ENCODE measurements around the gene TRH. TPM values are rescaled to one million over a fixed set of nuclear protein-coding genes. Genes with fewer than 3 reads are reported as not detected.

Gene TRH
- total RNA-seq, 2 experiments from 2014 or later: not detected

DNA sequence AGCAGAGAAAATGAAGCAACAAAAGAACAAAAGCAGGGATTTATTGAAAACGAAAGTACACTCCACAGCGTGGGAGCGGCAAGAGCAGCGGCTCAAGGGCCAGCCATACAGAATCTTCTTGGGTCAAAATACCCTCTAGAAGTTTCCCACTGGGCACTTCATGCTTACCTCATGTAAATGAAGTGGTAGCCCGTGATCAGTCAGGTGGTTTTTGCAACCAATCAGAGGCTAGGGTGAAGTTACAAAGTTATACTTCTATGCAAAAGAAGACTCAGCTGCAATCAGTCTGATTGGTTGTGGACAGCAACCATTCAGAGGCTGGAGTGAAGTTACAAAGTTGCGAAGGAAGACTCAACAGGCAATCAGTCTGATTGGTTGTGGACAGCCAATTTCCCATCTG lies 37.8 kb upstream of the TRH start:
- H3K27ac Mint-ChIP-seq: no peak overlapping the region
- POLR2A ChIA-PET: no interaction called here
- ATAC-seq: peak; percentile 49
- CTCF ChIA-PET: interaction anchor here (0.9 kb wide), 1 partner anchor 108 kb away, joined by 4 read pairs; no protein-coding TSS in a partner anchor
- peak; percentile 35 for DNase-seq
- TF ChIP-seq, protein P1, sequence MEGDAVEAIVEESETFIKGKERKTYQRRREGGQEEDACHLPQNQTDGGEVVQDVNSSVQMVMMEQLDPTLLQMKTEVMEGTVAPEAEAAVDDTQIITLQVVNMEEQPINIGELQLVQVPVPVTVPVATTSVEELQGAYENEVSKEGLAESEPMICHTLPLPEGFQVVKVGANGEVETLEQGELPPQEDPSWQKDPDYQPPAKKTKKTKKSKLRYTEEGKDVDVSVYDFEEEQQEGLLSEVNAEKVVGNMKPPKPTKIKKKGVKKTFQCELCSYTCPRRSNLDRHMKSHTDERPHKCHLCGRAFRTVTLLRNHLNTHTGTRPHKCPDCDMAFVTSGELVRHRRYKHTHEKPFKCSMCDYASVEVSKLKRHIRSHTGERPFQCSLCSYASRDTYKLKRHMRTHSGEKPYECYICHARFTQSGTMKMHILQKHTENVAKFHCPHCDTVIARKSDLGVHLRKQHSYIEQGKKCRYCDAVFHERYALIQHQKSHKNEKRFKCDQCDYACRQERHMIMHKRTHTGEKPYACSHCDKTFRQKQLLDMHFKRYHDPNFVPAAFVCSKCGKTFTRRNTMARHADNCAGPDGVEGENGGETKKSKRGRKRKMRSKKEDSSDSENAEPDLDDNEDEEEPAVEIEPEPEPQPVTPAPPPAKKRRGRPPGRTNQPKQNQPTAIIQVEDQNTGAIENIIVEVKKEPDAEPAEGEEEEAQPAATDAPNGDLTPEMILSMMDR (IDR thresholded peaks at IDR 0.05): no peak
- peaks cover 2% of the 10 kb centered on the region for H3K4me1 Mint-ChIP-seq (ENCODE audit: low read depth)
- H3K4me3 Mint-ChIP-seq: peak overlapping the region; percentile 32
- H3K27me3 Mint-ChIP-seq: no peaks in the 10 kb centered on the region
- H3K36me3 Mint-ChIP-seq (ENCODE audit: low read depth): no peaks in the 10 kb centered on the region
- no peaks in the 10 kb centered on the region for H3K9me3 Mint-ChIP-seq
- intact Hi-C loops (cut with micrococcal nuclease): loop anchor here (10.0 kb wide), 1 partner anchor 442 kb away; no protein-coding TSS in a partner anchor

DNA sequence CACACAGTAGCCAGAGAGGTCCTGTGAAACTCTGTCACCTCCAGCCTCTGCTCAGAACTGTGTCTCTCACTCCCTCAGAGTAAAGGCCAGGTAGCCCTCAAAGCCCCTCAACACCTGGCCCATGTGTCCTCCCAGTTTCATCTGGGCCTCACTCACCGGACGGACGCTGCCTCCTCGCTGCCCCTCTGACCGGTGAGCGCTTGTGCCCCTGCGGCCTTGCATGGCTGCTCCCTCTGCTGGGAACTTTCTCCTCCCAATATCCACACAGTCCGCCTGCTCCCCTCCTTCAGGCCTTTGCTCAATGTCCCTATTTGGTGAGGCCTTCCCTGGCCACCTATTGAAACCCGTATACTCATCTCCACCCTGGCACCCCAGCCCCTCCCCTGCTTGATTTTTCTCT lies 36.8 kb upstream of the TRH start:
- Mint-ChIP-seq H3K9me3 (no peaks in the 10 kb centered on the region), H3K27me3 (peaks cover 2% of the 10 kb centered on the region), H3K27ac (no peak overlapping the region), H3K4me3 (no peak overlapping the region), H3K4me1 (ENCODE audit: low read depth) (peaks cover 2% of the 10 kb centered on the region), H3K36me3 (ENCODE audit: low read depth) (no peaks in the 10 kb centered on the region)
- CTCF ChIA-PET: no interaction called here
- TF ChIP-seq, protein P1 (IDR thresholded peaks at IDR 0.05): no peak
- DNase-seq: no peak
- no peak for ATAC-seq
- POLR2A ChIA-PET: no interaction called here
- intact Hi-C loops (cut with micrococcal nuclease): loop anchor here (10.0 kb wide), 1 partner anchor 443 kb away; no protein-coding TSS in a partner anchor

DNA sequence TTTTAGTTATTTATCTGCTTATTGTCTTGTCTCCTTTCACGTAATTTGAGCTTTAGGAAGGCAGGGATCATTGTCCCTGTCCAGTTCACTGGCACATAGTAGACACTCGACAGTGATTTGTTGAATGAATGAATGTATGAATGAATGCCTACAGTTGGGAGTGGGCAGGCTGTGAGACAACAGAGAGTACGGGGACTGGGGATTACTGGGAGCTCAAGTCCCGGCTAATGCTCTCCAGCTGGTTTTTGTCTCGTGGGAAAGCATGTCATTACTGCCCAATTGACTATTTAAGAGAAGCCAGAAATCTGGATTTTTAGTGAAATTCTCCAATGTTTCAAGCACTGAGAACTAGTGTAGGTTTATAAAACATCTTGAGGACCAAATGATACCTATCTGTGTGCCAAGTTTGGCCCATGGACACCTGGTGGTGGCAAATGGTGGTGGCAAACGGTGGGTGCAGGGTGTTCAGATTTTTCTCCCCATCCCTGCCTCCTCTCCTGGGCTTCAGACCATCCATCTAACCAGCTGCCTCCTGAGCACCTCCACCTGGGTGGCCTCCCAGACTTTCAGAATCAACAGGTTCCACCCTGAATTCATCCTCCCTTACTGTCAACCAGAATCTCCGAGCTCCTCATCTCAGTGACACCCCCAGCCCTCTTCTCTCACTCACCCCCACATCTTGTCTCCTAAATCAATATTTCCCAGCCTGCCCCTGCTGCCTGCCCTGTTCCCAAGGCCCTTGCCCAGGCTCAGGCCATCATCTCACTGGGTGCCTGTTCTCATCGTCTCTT lies 36.2 kb upstream of the TRH start:
- no peaks in the 10 kb centered on the region for H3K9me3 Mint-ChIP-seq
- intact Hi-C loops (cut with micrococcal nuclease): loop anchor here (10.0 kb wide), 1 partner anchor 444 kb away; no protein-coding TSS in a partner anchor

DNA sequence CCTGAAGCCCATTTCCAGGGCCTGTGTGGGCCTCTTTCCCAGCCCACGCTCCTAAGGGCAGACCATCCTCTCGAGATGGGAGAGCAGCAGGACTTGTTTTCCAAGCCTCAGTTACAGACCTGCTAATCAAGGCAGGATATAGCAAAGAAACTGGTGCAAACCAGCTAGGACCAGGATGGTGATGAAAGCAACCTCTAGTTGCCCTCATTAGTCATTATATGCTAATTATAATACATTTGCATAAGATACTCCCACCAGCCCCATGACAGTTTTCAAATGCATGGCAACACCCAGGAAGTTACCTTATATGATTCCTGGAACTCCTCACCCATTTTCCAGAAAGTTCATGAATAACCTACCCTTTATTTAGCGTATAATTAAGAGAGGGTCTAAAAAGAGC lies 34.4 kb upstream of the TRH start:
- intact Hi-C loops (cut with micrococcal nuclease): loop anchor here (10.0 kb wide), 1 partner anchor 155 kb away; no protein-coding TSS in a partner anchor
- TF ChIP-seq, protein P1 (IDR thresholded peaks at IDR 0.05): no peak
- ATAC-seq (peak; percentile 50), DNase-seq (peak; percentile 10)
- Mint-ChIP-seq H3K4me1 (ENCODE audit: low read depth) (peaks cover 2% of the 10 kb centered on the region), H3K27ac (no peak overlapping the region), H3K9me3 (no peaks in the 10 kb centered on the region), H3K27me3 (peaks cover 3% of the 10 kb centered on the region), H3K4me3 (no peak overlapping the region), H3K36me3 (ENCODE audit: low read depth) (no peaks in the 10 kb centered on the region)
- ChIA-PET POLR2A (no interaction called here), CTCF (interaction anchor here (0.9 to 4.2 kb wide), 3 partner anchors 10 to 313 kb away, joined by 3 to 17 read pairs (median 5); no protein-coding TSS in a partner anchor)

More for the DNA sequence above, 36.2 kb upstream of the TRH start:
- Mint-ChIP-seq H3K36me3 (ENCODE audit: low read depth) (no peaks in the 10 kb centered on the region), H3K4me1 (ENCODE audit: low read depth) (peaks cover 2% of the 10 kb centered on the region), H3K27me3 (peaks cover 2% of the 10 kb centered on the region), H3K27ac (no peak overlapping the region), H3K4me3 (no peak overlapping the region)
- POLR2A ChIA-PET: no interaction called here
- CTCF ChIA-PET: no interaction called here
- peak; percentile 6 for DNase-seq
- no peak for ATAC-seq
- TF ChIP-seq, protein P1 (IDR thresholded peaks at IDR 0.05): no peak

DNA sequence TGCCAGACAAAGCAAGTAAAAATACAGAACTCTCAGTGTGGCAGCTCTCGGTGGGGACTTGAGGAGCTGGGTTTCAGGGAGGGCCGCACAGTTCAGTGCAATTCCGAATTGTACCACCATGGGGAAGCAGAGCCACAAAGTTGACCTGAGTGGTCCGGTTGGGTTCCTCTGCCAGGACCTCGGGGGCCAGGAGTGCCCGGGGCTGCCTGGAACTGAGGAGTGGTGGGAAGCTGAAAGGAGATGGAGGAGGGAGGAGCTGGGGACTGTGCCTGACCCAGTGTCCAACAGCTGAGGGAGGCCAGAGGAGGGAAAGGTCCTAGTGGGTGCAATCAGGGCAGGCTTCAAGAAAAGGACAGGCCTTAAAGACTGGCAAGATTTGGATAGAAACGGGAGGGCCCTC lies 32.2 kb upstream of the TRH start:
- Mint-ChIP-seq H3K36me3 (ENCODE audit: low read depth) (no peaks in the 10 kb centered on the region), H3K27ac (no peak overlapping the region), H3K4me3 (no peak overlapping the region), H3K9me3 (no peaks in the 10 kb centered on the region), H3K27me3 (peaks cover 3% of the 10 kb centered on the region), H3K4me1 (ENCODE audit: low read depth) (no peaks in the 10 kb centered on the region)
- DNase-seq (peak; percentile 66), ATAC-seq (peak; percentile 92)
- ChIA-PET POLR2A (no interaction called here), CTCF (interaction anchor here (0.7 to 4.2 kb wide), 31 partner anchors 8 to 462 kb away, joined by 3 to 17 read pairs (median 4); no protein-coding TSS in a partner anchor)
- intact Hi-C loops (cut with micrococcal nuclease): loop anchor here (10.0 kb wide), 1 partner anchor 153 kb away; no protein-coding TSS in a partner anchor
- TF ChIP-seq, protein P1 (IDR thresholded peaks at IDR 0.05): peak; percentile 64
